Kidney capillary endothelial cell (primary cell): Measurements from ENCODE around the gene RUNX3.

ENCODE experiments used
- DNase-seq: peaks from one replicate; pipeline ENCODE4 v3.0.0-alpha.2; 2018; ENCODE audit warnings: low spot score

The RUNX3 gene

GRCh38 chr1:24963099-24963872 lies 33.2 kb upstream of the RUNX3 start:
- no peak for DNase-seq

DNA sequence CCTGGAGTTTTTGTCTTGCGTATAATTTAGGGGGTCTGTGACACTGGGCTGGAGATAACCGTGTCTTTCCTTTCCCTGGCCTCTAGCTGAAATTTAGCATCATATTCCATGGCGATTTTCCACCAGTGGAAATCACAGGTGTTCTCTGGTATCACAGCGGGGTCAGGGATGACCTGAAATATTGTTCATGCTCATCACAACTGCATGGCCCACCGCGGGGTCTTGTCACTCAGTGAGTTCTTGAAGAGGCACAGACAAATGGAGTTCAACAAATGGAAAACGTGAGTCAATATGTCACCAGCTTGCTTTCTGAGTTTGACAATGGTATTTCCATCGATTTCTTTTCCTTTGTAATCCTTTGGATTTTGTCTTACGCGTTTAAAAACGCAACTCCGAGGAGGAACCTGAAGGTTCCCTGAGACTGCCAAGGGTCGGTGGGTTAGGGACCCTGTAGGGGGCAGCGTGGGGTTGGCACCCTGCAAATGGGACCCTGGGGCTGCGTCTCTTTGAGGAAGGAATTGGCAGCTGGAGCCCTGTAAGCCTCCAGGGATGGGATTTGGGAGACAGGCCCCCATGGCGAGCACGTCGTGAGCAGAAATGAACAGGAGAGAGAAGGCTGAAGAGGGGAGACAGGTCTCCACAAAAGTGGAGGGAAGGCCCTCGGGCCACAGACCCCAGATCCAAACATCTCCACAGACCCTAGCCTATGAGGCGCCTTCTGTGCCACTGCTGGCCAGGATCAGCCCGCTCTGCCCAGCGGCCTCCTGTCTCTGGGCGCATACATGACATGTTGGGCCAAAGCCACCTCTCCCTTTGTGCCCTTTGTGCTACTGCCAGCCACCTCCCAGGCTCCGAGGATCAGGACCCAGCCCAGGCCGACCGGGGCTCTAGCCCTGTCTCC lies 32.1 kb upstream of the RUNX3 start:
- no peak for DNase-seq

GRCh38 chr1:24961334-24961733 lies 31.3 kb upstream of the RUNX3 start:
- no peak for DNase-seq

GRCh38 chr1:24960071-24960801 lies 30.2 kb upstream of the RUNX3 start:
- no peak for DNase-seq

GRCh38 chr1:24959623-24959975 lies 29.5 kb upstream of the RUNX3 start:
- DNase-seq, result no peak

DNA sequence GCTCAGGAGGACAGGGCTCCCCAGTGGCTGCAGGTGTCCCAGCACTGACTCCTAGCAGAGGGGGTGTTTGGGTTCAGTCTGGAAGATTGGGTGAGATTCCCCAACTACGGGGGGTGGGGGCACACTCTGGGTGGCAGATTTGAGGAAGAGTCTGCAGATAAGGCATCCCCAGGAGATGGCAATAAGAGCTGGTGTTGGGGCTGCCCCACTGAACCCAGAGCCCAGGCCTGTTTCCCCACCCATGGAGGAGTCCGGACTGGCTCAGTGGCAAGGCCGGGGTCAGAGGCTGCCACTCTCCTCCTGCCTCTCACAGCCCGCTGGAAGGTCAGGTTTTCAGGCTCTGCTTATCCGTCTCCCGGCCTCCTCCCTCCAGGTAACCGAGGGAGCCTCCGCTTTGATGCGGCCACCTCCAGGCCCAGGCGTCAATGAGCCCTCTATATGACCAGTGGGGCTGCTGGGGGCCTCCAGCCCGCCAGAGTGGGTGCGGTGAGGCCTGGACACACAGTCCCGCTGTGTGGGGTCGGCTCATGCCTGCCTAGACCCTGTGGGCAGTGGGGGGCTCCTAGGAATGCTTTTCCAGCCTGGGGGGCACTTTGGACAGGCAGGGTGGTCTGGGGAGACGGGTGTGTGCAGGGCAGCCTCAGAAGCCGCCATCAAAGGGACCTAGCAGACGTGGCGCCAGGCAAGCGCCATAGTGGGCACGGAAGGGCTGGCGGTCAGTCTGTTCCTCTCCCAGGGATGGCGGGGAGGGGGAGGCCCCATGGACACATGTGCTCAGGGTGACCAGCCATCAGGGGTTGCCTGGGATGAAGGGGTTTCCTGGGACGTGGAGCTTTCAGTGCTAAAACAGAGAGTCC lies 28.9 kb upstream of the RUNX3 start:
- no peak for DNase-seq

GRCh38 chr1:24957808-24958752 lies 28.0 kb upstream of the RUNX3 start:
- no peak for DNase-seq

DNA sequence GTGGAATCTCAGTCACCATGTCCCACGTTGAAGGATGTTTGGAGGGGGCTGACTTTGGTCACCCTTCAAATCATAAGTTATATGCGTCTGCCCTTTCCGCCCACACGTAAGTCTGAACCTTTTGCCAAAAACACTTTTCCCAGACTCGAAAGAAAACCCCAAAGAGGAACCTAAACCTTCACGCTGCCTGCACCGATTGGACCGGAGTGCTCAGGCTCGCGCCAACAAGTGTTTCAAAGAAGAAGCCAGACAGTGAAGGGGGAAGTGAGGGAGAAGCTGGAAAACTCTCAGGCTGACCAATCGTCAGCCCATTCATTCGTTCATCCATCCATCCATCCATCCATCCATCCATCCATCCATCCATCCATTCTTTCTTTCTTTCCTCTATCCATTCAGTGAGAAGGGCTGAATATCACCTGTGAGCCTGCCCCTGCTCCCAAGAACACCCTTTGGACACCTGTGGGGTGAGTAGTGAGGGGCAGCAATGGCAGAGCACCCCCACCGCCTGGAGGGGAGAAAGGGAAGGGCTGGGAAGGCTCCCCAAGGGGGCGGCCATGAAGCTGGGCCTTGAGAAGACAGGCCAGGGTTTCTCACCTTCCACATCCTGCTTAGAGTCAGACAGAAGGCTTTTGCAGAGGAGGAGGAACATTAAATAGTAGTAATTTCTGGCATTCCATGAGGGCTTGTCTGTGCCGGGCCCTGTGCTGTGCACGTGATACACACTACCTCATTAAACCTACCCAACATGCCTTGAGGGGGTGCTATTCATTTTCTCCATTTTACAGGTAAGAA lies 27.1 kb upstream of the RUNX3 start:
- DNase-seq, result no peak

- DNase-seq, result no peak
Observed at GRCh38 chr1:24955779-24956365, 25.8 kb upstream of the RUNX3 start.

DNA sequence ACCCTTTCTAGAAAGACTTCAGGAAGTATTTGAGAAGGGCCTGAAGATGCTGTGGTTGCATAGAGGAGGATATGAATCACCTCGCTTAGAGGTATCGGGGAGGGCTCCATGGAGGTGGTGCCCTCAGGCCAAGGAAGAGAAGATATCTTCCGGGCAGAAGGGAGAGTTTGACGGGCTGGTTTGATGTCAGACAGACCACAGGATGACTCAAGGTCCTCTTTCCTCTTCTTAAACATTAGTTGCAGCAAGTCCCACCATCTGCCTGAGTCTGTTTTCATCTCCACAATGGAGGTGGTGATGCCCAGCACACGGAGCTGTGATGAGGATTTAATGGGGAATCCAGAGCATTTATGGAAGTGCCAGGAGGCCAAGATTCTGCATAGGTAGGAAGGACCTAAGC lies 25.1 kb upstream of the RUNX3 start:
- DNase-seq, result no peak

DNA sequence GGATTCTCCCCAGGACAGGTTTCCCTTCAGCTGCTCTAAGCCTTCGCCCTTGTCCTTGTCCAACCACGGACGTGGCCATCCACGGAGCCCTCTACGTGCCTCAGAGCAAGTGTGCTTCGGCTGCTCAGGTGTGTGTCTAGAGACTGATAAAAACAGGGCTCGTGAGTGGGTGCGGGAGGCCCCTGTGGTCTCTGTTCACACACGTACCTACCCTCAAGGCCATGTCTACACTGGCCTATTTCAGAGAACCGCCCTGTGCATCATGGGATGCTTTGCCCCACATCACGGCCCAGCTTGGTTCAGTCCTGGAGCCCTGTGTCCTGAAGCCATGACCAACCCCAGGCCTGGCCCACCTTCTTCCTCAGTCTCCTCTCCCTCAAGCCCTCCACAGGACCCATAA lies 24.6 kb upstream of the RUNX3 start:
- DNase-seq, result no peak

DNA sequence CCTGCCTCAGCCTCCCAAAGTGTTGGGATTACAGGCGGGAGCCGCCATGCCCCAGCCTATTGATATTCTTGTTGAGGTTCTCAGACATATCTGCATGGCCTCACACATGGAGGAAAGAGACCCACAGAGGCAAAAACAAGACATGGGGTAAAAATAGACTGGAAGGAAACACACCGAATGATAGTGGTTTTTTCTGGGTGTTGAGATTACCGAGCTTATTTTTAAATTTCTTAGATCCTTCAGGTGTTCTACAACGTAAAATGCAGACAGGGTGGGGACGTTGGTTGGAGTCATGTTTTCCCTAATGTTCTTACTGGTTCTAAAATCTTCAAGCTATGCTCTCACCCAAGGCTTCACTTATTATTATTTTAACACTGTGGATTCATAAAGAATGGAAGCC lies 23.9 kb upstream of the RUNX3 start:
- DNase-seq, result no peak

DNA sequence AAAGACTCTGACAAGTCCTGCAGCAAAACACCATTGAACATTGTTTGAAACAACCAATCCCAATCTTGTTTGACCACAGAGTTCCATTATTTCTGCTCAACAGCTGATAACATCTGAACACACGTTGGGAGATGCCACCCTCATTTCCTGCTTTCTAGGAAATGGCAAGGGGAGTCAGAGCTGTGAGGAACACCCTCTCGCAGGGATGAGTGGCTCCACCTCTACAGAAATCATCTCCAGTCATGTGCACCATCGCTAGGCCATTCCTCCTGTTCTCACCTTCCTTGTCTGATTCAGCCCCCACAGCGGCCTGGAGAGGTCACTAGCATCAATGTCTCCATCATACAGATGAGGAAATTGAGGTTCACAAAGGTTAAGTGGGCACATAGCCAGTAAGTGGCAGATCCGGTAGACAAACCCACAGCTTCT lies 22.4 kb upstream of the RUNX3 start:
- DNase-seq, result no peak

DNA sequence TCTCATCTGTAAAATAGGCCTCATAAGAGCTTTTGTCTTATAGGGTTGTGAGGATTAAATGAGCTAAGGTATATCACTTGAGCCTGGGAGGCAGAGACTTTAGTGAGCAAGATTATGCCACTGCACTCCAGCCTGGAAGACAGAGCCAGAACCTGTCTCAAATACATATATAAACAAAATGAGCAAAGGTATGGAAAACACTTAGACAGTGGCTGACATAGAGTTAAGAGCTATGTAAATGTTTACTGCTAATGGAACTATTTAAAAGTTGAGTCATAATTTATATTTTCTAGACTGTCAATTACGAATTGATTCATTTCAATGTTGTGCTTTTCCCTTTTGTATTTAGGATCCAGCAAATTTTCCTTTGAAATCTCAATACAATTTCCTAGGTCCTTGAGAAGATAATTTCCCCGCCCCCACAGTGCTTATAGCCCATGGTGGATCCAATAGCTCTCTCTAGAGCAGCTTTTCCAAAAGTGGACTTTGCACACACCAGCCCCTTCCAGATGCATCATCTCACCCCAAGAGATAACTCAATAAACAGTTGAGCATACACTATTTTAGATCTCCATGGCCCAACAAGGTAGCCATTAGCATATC lies 21.8 kb upstream of the RUNX3 start:
- DNase-seq, result no peak

DNA sequence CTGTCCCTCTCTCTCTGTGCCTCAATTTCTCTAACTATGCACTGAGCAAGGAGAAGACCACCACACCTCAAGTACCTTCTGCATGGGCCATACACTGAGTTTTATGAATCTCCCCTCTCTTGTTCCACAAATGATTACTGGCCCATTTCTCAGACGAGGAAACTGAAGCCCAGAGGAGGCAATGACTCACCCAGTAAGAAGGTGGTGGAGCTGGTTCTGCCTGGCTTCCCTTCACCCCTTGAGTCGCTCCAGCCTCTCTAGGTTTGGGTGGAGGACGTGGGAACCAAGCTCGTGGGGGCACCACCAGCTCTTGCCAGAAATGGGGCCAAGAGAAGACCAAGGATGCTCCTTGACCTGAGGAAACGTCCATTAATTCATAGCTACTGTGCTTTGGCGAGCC lies 21.3 kb upstream of the RUNX3 start:
- DNase-seq, result no peak

DNA sequence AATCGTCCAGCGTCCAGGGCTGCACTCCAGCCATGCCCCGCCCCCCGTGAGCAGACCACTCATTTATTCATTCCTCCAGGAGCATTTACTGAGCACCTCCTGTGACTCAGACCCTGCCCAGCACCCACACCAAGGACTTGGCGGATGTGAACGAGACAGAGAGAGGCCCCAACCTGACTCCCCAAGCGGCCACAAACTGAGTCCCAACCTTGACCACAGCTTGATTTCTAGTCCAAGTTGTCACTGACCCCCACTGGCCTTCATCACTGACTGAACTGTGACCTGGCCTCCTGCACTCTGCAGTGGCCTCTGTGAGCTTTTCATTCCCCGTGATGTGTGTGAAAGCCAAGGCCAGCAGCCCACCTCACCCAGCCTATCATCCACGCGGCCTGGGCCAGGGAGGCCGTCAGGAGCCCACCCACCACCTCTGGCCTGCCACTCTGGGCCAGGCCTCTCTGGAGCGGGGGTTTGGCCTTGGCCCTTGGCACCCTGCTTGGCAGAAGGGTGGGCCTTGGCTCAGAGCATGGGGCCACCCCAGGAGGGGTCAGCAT lies 19.3 kb upstream of the RUNX3 start:
- DNase-seq, result no peak

DNA sequence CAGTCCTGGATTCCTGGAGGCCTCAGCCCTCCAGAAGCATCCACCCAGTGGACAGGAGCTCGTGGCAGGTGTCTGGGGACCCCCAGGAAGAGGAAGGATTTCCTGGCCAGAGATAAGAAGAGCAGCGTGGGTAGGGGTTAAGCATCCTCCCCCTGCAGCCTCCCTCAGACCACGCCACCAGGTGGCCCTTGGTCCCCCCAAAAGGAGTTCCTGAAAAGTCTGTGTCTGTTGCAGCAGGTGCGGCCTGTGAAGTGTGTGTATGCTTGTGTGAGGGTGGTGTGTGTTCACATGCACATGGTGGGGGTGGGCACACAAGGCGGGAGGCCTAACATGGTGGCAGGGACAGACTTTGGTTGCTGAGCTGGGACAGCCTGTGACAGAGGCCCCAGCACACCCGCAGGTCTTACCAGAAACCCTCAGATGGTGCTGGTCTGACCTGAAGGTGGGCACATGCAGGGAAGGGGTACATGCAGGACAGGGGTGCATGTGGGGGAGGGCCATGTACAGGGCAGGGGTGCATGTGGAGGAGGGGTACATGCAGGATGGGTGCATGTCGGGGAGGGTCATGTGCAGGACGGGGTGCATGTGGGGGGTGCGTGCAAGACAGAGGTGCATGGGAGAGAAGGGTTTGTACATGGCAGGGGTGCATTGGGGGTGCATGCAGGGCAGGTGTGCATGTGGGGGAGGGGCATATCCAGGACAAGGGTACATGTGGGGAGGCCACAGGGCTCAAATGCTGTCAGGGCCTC lies 18.2 kb upstream of the RUNX3 start:
- DNase-seq, result no peak
